ENCODE measurements around the gene MAPK4.

DNA sequence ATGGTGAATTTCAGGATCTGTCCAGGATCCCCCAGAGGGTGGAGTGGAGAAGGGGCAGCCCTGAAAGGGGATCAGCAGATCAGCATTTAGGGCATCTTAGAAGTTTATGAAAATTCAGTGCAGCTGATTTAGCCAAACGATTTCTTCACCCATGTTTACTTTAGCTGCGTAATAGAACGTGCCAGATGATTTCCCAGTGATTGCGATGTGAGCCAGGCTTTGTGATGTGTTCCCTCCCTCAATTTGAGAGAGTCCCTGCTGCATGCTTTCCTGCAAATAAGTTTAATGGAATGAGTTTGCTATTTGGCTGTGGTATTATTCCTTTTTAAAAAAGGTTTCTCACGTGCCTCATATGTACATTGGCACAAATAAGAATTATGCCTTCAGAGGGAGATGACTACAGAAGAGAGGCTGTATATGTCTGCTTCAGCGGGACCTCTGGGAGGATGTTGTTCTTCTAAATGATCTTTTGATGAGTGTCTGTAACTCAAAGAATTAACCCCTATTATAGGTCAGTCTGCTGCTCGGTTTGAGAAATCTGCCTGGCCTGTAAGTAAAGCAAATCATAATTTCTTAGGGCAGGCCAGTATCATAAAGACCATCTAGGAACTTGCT lies 148.1 kb downstream of the MAPK4 start:
- TF ChIP-seq POLR2A (IDR thresholded peaks at IDR 0.05; ENCODE audit: low read depth, low read length) (no peak), TAF1 (IDR thresholded peaks at IDR 0.05; ENCODE audit: borderline replicate concordance, low read depth, low read length) (no peak), POLR2AphosphoS5 (IDR thresholded peaks at IDR 0.05; ENCODE audit: low read depth, low read length) (no peak)

Measured in GM12892 (cell line).